ENCODE measurements around the gene SMC4.
"Not testable (repeated sequence)": the region's sequence is repeated elsewhere in the genome, so short reads cannot be mapped to it uniquely, and the experiment has no call there.

SMC4 gene

GRCh38 chr3:160399125-160400029 lies at the start of gene SMC4, which contains the start of gene IFT80:
Gene SMC4, plus strand, starts transcription at chr3:160399650. Its CDS starts 1,177 bp downstream, at chr3:160400827.
Gene IFT80, minus strand, starts transcription at chr3:160399225. Its CDS starts 14,625 bp downstream, at chr3:160384600.
- DNase-seq, result peak; percentile 94 to 97

GRCh38 chr3:160355826-160356225 lies 43.6 kb upstream of the SMC4 start:
- no peak for DNase-seq

GRCh38 chr3:160362896-160363295 lies 36.6 kb upstream of the SMC4 start:
- not testable (repeated sequence) for DNase-seq

- no peak for DNase-seq
Measured at GRCh38 chr3:160365869-160366522, 33.5 kb upstream of the SMC4 start.

- DNase-seq, result no peak
Measured at GRCh38 chr3:160368804-160369203, 30.6 kb upstream of the SMC4 start.

GRCh38 chr3:160369784-160370183 lies 29.7 kb upstream of the SMC4 start:
- no peak for DNase-seq

- DNase-seq, result no peak
Measured at GRCh38 chr3:160370987-160371857, 28.2 kb upstream of the SMC4 start.

- no peak for DNase-seq
Measured at GRCh38 chr3:160372780-160373179, 26.7 kb upstream of the SMC4 start.

- no peak for DNase-seq
Measured at GRCh38 chr3:160373655-160374054, 25.8 kb upstream of the SMC4 start.

GRCh38 chr3:160374472-160374871 lies 25.0 kb upstream of the SMC4 start:
- no peak for DNase-seq

- DNase-seq, result no peak
Measured at GRCh38 chr3:160374925-160375324, 24.5 kb upstream of the SMC4 start.

GRCh38 chr3:160376681-160377080 lies 22.8 kb upstream of the SMC4 start:
- no peak for DNase-seq

GRCh38 chr3:160378331-160379109 lies 20.9 kb upstream of the SMC4 start:
- no peak for DNase-seq

- DNase-seq, result no peak
Measured at GRCh38 chr3:160379628-160380214, 19.7 kb upstream of the SMC4 start.

- DNase-seq, result no peak
Measured at GRCh38 chr3:160381470-160381869, 18.0 kb upstream of the SMC4 start.

GRCh38 chr3:160384639-160385318 lies 14.7 kb upstream of the SMC4 start:
- no peak for DNase-seq

GRCh38 chr3:160390565-160391138 lies 8.8 kb upstream of the SMC4 start:
- no peak for DNase-seq

- DNase-seq, result no peak
Measured at GRCh38 chr3:160392798-160393197, 6.7 kb upstream of the SMC4 start.

- no peak for DNase-seq
Measured at GRCh38 chr3:160393346-160394008, 6.0 kb upstream of the SMC4 start.

GRCh38 chr3:160394009-160394392 lies 5.4 kb upstream of the SMC4 start:
- no peak for DNase-seq
